Endothelial cell of umbilical vein (primary cell): ENCODE measurements around the gene SOHLH1. TPM values are rescaled to one million over a fixed set of nuclear protein-coding genes. Genes with fewer than 3 reads are reported as not detected.

ENCODE experiments used
- BruUV-seq: library from RNA; stranded (reverse); fragments of 400-500 nt; replicated peaks from 2 replicates; lab custom pipeline; 2021; lab: Mats Ljungman, UMichigan
- CTCF ChIA-PET: fragments of 300-600, 350-600 bp; sonication (Branson Sonifier 250); formaldehyde crosslinking; loops from one replicate; lab custom pipeline; 2021; ENCODE audit warnings: antibody characterized with exemption, inconsistent platforms; lab: Charles Lee
- POLR2A ChIA-PET: fragments of 300-600, 350-600 bp; sonication (Branson Sonifier 250); formaldehyde crosslinking; loops from one replicate; lab custom pipeline; 2021; ENCODE audit warnings: antibody characterized with exemption, inconsistent platforms; lab: Charles Lee
- DNase-seq: peaks from one replicate; pipeline ENCODE4 v3.0.0-alpha.2; 2011; ENCODE audit warnings: low read depth, low spot score
- FAIRE-seq: peaks from 2 replicates; lab custom pipeline; 2011; peaks lifted over from hg19 to GRCh38; lab: Jason Lieb, UNC
- H2AFZ ChIP-seq: 2 replicates; pipeline ENCODE4 v1.6.0; 2012; ENCODE audit warnings: low read depth, low read length, control low read depth, inconsistent platforms
- H3K27ac ChIP-seq: 2 replicates; pipeline ENCODE4 v1.5.1; 2011; ENCODE audit warnings: low read depth, mild to moderate bottlenecking, control low read depth, low read length, moderate library complexity; ENCODE audit not compliant: insufficient read depth
- H3K27me3 ChIP-seq, 2 experiments: 2 replicates each; pipeline versions ENCODE4 v1.6.0 to v1.6.1; 2011; ENCODE audit warnings: low read length in 2 of 2, mixed read lengths in 1 of 2; ENCODE audit not compliant: control insufficient read depth in 2 of 2, insufficient read depth in 2 of 2
- H3K36me3 ChIP-seq, 2 experiments: 2 replicates in 1 of 2; 3 replicates in 1 of 2; pipeline ENCODE4 v1.5.1; 2011; ENCODE audit warnings: low read length in 2 of 2, mild to moderate bottlenecking in 1 of 2, moderate library complexity in 1 of 2; ENCODE audit not compliant: control insufficient read depth in 2 of 2, insufficient read depth in 2 of 2; ENCODE audit errors: extremely low read depth in 1 of 2
- H3K4me1 ChIP-seq: 3 replicates; pipeline ENCODE4 v1.5.1; 2011; ENCODE audit warnings: mild to moderate bottlenecking, low read length; ENCODE audit not compliant: control insufficient read depth, insufficient read depth; ENCODE audit errors: extremely low read depth
- H3K4me2 ChIP-seq: 2 replicates; pipeline ENCODE4 v1.6.1; 2011; ENCODE audit warnings: low read length, control low read depth, mixed read lengths; ENCODE audit not compliant: insufficient read depth
- H3K4me3 ChIP-seq, 3 experiments: fragments of 200-600 bp in 1 of 3; sonication (generic), shearing (Covaris generic) in 1 of 3; replicated peaks in 1 of 3; 2 replicates each; pipeline ENCODE4 v1.5.1; 2011 to 2016; ENCODE audit warnings: control low read depth in 3 of 3, low read length in 3 of 3, mild to moderate bottlenecking in 2 of 3, inconsistent platforms in 1 of 3, low read depth in 1 of 3, moderate library complexity in 1 of 3; ENCODE audit not compliant: insufficient read depth in 1 of 3
- H3K79me2 ChIP-seq: 2 replicates; pipeline ENCODE4 v1.6.0; 2012; ENCODE audit warnings: low read length, inconsistent platforms; ENCODE audit not compliant: control insufficient read depth, insufficient read depth
- H3K9ac ChIP-seq: replicated peaks from 2 replicates; pipeline ENCODE3; 2011; ENCODE audit warnings: low read length, control low read depth; ENCODE audit not compliant: insufficient read depth; ENCODE audit errors: extremely low read depth
- H3K9me1 ChIP-seq: replicated peaks from 3 replicates; pipeline ENCODE4 v1.6.0; 2011; ENCODE audit warnings: mild to moderate bottlenecking, low read length; ENCODE audit not compliant: control insufficient read depth, insufficient read depth; ENCODE audit errors: extremely low read depth
- H3K9me3 ChIP-seq: replicated peaks from 2 replicates; pipeline ENCODE4 v1.5.1; 2012; ENCODE audit warnings: low read length, inconsistent platforms; ENCODE audit not compliant: control insufficient read depth, insufficient read depth
- H4K20me1 ChIP-seq: replicated peaks from 2 replicates; pipeline ENCODE3; 2011; ENCODE audit warnings: mild to moderate bottlenecking, low read length; ENCODE audit not compliant: control insufficient read depth, insufficient read depth; ENCODE audit errors: extremely low read depth
- EZH2 ChIP-seq: IDR thresholded peaks from 2 replicates; pipeline ENCODE4 v1.6.1; 2012; ENCODE audit warnings: borderline replicate concordance, low read depth, mild to moderate bottlenecking, moderate library complexity, low read length, inconsistent platforms; ENCODE audit not compliant: severe bottlenecking
- FOS ChIP-seq: IDR thresholded peaks from 2 replicates; pipeline ENCODE4 v1.6.1; 2011; ENCODE audit warnings: mild to moderate bottlenecking, low read length, moderate library complexity, borderline replicate concordance; ENCODE audit not compliant: insufficient read depth
- GATA2 ChIP-seq: IDR thresholded peaks from 2 replicates; pipeline ENCODE4 v1.7.0; 2011; ENCODE audit warnings: low read depth, mild to moderate bottlenecking, moderate library complexity, mixed read lengths, low read length; ENCODE audit not compliant: insufficient read length, insufficient read depth
- JUN ChIP-seq: IDR thresholded peaks from 2 replicates; pipeline ENCODE4 v1.6.1; 2011; ENCODE audit warnings: borderline replicate concordance, low read depth; ENCODE audit not compliant: insufficient read length, insufficient read depth
- MAX ChIP-seq: IDR thresholded peaks from 2 replicates; pipeline ENCODE4 v1.6.1; 2011; ENCODE audit not compliant: insufficient read depth, insufficient read length
- MYC ChIP-seq: IDR thresholded peaks from one replicate; pipeline ENCODE4 v1.6.1; 2011; ENCODE audit warnings: mild to moderate bottlenecking, low read depth, low read length
- POLR2A ChIP-seq: IDR thresholded peaks from 2 replicates; pipeline ENCODE4 v1.6.1; 2012; ENCODE audit warnings: low read depth, mild to moderate bottlenecking, control low read depth, low read length
- POLR2AphosphoS5 ChIP-seq: IDR thresholded peaks from 2 replicates; pipeline ENCODE4 v1.6.1; 2012; ENCODE audit warnings: low read depth, mild to moderate bottlenecking, control low read depth, low read length, moderate library complexity; ENCODE audit not compliant: insufficient read depth
- dilution Hi-C: fragments of 300-500 bp; cut with MboI; formaldehyde crosslinking; loops from one replicate; pipeline ENCODE4 v1.15.0; 2019; ENCODE audit warnings: low sequenced_read_pairs; ENCODE audit not compliant: extremely low pct_ligation_motif_present
- intact Hi-C: fragments of 100-400 bp; cut with micrococcal nuclease; formaldehyde crosslinking; loops from one replicate; pipeline ENCODE4 v1.10.0; 2022
- polyA plus RNA-seq, 4 experiments: library from polyadenylated mRNA; depleted of rRNA in 3 of 4; stranded (reverse) in 3 of 4; unstranded in 1 of 4; fragments of >200 nt; gene quantifications; 2 replicates each; pipeline versions ENCODE4 v1.2.1 to v1.2.3, GENCODE V29; 2011 to 2012; ENCODE audit warnings: missing spikeins in 1 of 4
- total RNA-seq: library from RNA; stranded (reverse); gene quantifications from 2 replicates; pipeline ENCODE4 v1.2.3, GENCODE V29; 2021
- TF ChIP-seq, protein P1 (sequence below), 2 donors: IDR thresholded peaks; 1 replicate in 1 of 2; 2 replicates in 1 of 2; pipeline ENCODE4 v1.5.1; 2011; ENCODE audit warnings: low read length in 2 of 2, mild to moderate bottlenecking in 2 of 2, moderate library complexity in 2 of 2, control low read depth in 1 of 2, inconsistent platforms in 1 of 2, low read depth in 1 of 2; ENCODE audit not compliant: insufficient read depth in 1 of 2; ENCODE audit errors: extremely low read depth in 1 of 2

Gene SOHLH1
- total and polyA plus RNA-seq, 2 donors (not counting 3 experiments of a cell fraction or from before 2014, with no cell fraction given) = not detected

DNA sequence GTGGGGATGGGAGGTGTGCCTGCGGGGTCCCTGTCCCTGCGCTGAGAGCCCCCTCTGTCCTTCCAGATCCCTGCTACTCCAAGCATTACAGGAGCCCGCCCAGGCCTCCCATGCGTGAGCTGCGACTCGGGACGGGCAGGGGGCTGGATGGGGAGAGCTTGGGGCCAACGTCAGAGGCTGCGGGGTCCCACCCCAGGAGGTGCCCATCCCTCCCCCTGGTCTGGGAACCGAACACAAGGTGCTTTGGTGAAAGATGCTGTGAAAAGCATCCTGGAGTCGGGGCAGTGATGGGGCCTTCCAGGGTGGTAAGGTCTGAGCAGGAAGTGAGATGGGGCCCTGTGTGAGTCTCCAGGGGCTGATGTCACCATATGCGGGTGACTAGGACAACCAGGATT lies 33.5 kb downstream of the SOHLH1 start:
- H3K4me2 ChIP-seq = no peak overlapping the region
- H3K79me2 ChIP-seq = no peaks in the 10 kb centered on the region
- H3K4me1 ChIP-seq = no peaks in the 10 kb centered on the region
- H2AFZ ChIP-seq = no peak overlapping the region
- H3K9ac ChIP-seq = no peak overlapping the region
- H3K27me3 ChIP-seq = no peaks in the 10 kb centered on the region
- dilution Hi-C loops = no loop called here
- no peak for FAIRE-seq
- no TSS peak for BruUV-seq
- no peak overlapping the region for H3K27ac ChIP-seq
- no peak overlapping the region for H3K4me3 ChIP-seq
- CTCF ChIA-PET = no interaction called here
- POLR2A ChIA-PET = no interaction called here
- H3K36me3 ChIP-seq = no peaks in the 10 kb centered on the region
- no peaks in the 10 kb centered on the region for H3K9me1 ChIP-seq
- H3K9me3 ChIP-seq = no peaks in the 10 kb centered on the region
- no peaks in the 10 kb centered on the region for H4K20me1 ChIP-seq
- TF ChIP-seq MYC (no peak), GATA2 (no peak), MAX (no peak), JUN (no peak), POLR2AphosphoS5 (no peak), POLR2A (no peak), FOS (no peak), EZH2 (no peak)
- TF ChIP-seq, protein P1, sequence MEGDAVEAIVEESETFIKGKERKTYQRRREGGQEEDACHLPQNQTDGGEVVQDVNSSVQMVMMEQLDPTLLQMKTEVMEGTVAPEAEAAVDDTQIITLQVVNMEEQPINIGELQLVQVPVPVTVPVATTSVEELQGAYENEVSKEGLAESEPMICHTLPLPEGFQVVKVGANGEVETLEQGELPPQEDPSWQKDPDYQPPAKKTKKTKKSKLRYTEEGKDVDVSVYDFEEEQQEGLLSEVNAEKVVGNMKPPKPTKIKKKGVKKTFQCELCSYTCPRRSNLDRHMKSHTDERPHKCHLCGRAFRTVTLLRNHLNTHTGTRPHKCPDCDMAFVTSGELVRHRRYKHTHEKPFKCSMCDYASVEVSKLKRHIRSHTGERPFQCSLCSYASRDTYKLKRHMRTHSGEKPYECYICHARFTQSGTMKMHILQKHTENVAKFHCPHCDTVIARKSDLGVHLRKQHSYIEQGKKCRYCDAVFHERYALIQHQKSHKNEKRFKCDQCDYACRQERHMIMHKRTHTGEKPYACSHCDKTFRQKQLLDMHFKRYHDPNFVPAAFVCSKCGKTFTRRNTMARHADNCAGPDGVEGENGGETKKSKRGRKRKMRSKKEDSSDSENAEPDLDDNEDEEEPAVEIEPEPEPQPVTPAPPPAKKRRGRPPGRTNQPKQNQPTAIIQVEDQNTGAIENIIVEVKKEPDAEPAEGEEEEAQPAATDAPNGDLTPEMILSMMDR (IDR thresholded peaks at IDR 0.05; ENCODE audit: extremely low read depth in 1 of 2, insufficient read depth in 1 of 2, low read depth in 1 of 2, low read length in 2 of 2) = no peak
- no peak for DNase-seq
- intact Hi-C loops = no loop called here
